Liver (tissue), 9 donors: Measurements from ENCODE around the gene TTC28. TPM values are rescaled to one million over a fixed set of nuclear protein-coding genes. Genes with fewer than 3 reads are reported as not detected.
A peak's percentile ranks its signal among the peaks of the same experiment; 100 is the strongest.

Source experiments
- DNase-seq: peaks from one replicate; pipeline ENCODE4 v3.0.0-alpha.2; 2017; ENCODE audit warnings: low spot score
- H3K27ac ChIP-seq, 2 donors: one replicate each; pipeline ENCODE4 v1.7.0; 2013; ENCODE audit warnings: inconsistent platforms in 2 of 2, low read length in 2 of 2, control low read depth in 1 of 2, low read depth in 1 of 2, mild to moderate bottlenecking in 1 of 2
- H3K27me3 ChIP-seq, 4 donors: one replicate each; pipeline versions ENCODE4 v1.6.1 to v1.7.0; 2013; ENCODE audit warnings: low read length in 3 of 4, inconsistent platforms in 1 of 4, mild to moderate bottlenecking in 1 of 4, moderate library complexity in 1 of 4; ENCODE audit not compliant: control insufficient read depth in 4 of 4, insufficient read depth in 4 of 4
- H3K36me3 ChIP-seq, 4 donors: one replicate each; pipeline versions ENCODE4 v1.6.1 to v1.7.0; 2013; ENCODE audit warnings: low read length in 3 of 4, mild to moderate bottlenecking in 3 of 4, low read depth in 1 of 4, moderate library complexity in 1 of 4; ENCODE audit not compliant: control insufficient read depth in 4 of 4, insufficient read depth in 3 of 4
- H3K4me1 ChIP-seq, 4 donors: one replicate each; pipeline versions ENCODE4 v1.6.1 to v1.7.0; 2013; ENCODE audit warnings: low read length in 3 of 4, mild to moderate bottlenecking in 3 of 4, moderate library complexity in 1 of 4; ENCODE audit not compliant: control insufficient read depth in 4 of 4, insufficient read depth in 4 of 4
- H3K4me3 ChIP-seq, 3 donors: one replicate each; pipeline versions ENCODE4 v1.6.1 to v1.7.0; 2013; ENCODE audit warnings: low read length in 3 of 3, control low read depth in 1 of 3, low read depth in 1 of 3, mild to moderate bottlenecking in 1 of 3
- H3K9ac ChIP-seq, 2 donors: one replicate each; pipeline ENCODE4 v1.7.0; 2013; ENCODE audit warnings: low read length in 2 of 2, mild to moderate bottlenecking in 2 of 2, moderate library complexity in 2 of 2, control low read depth in 1 of 2, low read depth in 1 of 2
- H3K9me3 ChIP-seq, 4 donors: one replicate each; pipeline versions ENCODE4 v1.6.1 to v1.7.0; 2013; ENCODE audit warnings: low read length in 3 of 4; ENCODE audit not compliant: control insufficient read depth in 4 of 4
- CTCF ChIP-seq: fragments of 150-350 bp; IDR thresholded peaks from 2 replicates; pipeline ENCODE4 v1.5.1; 2017; ENCODE audit warnings: improper control_type of control experiment, low read depth, low read length; ENCODE audit not compliant: missing input control
- EGR1 ChIP-seq, 2 donors: IDR thresholded peaks; 2 replicates each; pipeline ENCODE4 v1.6.1; 2016 to 2018; ENCODE audit warnings: antibody characterized with exemption in 2 of 2, low read depth in 2 of 2
- FOXA1 ChIP-seq: IDR thresholded peaks from 2 replicates; pipeline ENCODE4 v1.6.1; 2016; ENCODE audit warnings: antibody characterized with exemption
- FOXA2 ChIP-seq: IDR thresholded peaks from 2 replicates; pipeline ENCODE4 v1.6.1; 2016; ENCODE audit warnings: antibody characterized with exemption
- GABPA ChIP-seq, 2 donors: IDR thresholded peaks in 1 of 2; conservative IDR thresholded peaks in 1 of 2; 2 replicates each; pipeline ENCODE4 v1.6.1; 2016; ENCODE audit warnings: antibody characterized with exemption in 2 of 2, mild to moderate bottlenecking in 1 of 2, moderate library complexity in 1 of 2
- HNF4A ChIP-seq, 2 donors: conservative IDR thresholded peaks; 2 replicates each; pipeline ENCODE4 v1.6.1; 2016; ENCODE audit warnings: antibody characterized with exemption in 2 of 2, mild to moderate bottlenecking in 2 of 2
- HNF4G ChIP-seq: IDR thresholded peaks from 2 replicates; pipeline ENCODE4 v1.6.1; 2016; ENCODE audit warnings: antibody characterized with exemption
- JUND ChIP-seq, 2 donors: IDR thresholded peaks; 2 replicates each; pipeline ENCODE4 v1.6.1; 2016; ENCODE audit warnings: antibody characterized with exemption in 2 of 2
- MAX ChIP-seq: IDR thresholded peaks from 2 replicates; pipeline ENCODE4 v1.6.1; 2016; ENCODE audit warnings: antibody characterized with exemption
- NR2F2 ChIP-seq: IDR thresholded peaks from 2 replicates; pipeline ENCODE4 v1.6.1; 2016; ENCODE audit warnings: antibody characterized with exemption
- RAD21 ChIP-seq, 2 donors: IDR thresholded peaks; 2 replicates each; pipeline ENCODE4 v1.6.1; 2016; ENCODE audit warnings: antibody characterized with exemption in 2 of 2, mild to moderate bottlenecking in 2 of 2
- REST ChIP-seq: IDR thresholded peaks from 2 replicates; pipeline ENCODE4 v1.6.1; 2016; ENCODE audit warnings: antibody characterized with exemption, mild to moderate bottlenecking
- RXRA ChIP-seq, 2 donors: IDR thresholded peaks; 2 replicates each; pipeline ENCODE4 v1.6.1; 2017 to 2018; ENCODE audit warnings: antibody characterized with exemption in 2 of 2, mild to moderate bottlenecking in 1 of 2
- SP1 ChIP-seq: IDR thresholded peaks from 2 replicates; pipeline ENCODE4 v1.6.1; 2018; ENCODE audit warnings: antibody characterized with exemption, mild to moderate bottlenecking
- TAF1 ChIP-seq: conservative IDR thresholded peaks from 2 replicates; pipeline ENCODE4 v1.6.1; 2016; ENCODE audit warnings: antibody characterized with exemption, mild to moderate bottlenecking
- YY1 ChIP-seq: IDR thresholded peaks from 2 replicates; pipeline ENCODE4 v1.6.1; 2016; ENCODE audit warnings: antibody characterized with exemption, mild to moderate bottlenecking
- ZBTB33 ChIP-seq: IDR thresholded peaks from 2 replicates; pipeline ENCODE4 v1.6.1; 2016; ENCODE audit warnings: antibody characterized with exemption
- WGBS: extraction: QIAGEN DNeasy Blood & Tissue Kit; methylation state at CpG from one replicate; pipeline ENCODE4 v1.1.7; 2013; 5-methylcytosine and 5-hydroxymethylcytosine counted together
- polyA plus RNA-seq, 2 donors: library from polyadenylated mRNA; stranded (reverse) in 1 of 2; unstranded in 1 of 2; fragments of 200-250 nt in 1 of 2; fragments of >200 nt in 1 of 2; fragmentation: Nextera tagmentation in 1 of 2; extraction: Ambion mirVana in 1 of 2; gene quantifications; one replicate each; pipeline versions ENCODE4 v1.2.1 to v1.2.3, GENCODE V29; 2013 to 2015
- total RNA-seq, 2 donors: library from RNA; depleted of rRNA; stranded (reverse); fragments of >200 nt; gene quantifications; one replicate each; pipeline ENCODE4 v1.2.3, GENCODE V29; 2014
- donor health status: healthy.
- donor health status: healthy.
- donor health status: healthy.
- donor health status: healthy.
- donor health status: healthy.

The TTC28 gene
- total and polyA plus RNA-seq, 4 donors, result 4.2 to 19.4 (median 5.9) TPM

GRCh38 chr22:28246397-28246796 lies 433.2 kb downstream of the TTC28 start:
- 95% methylated on average over 2 of the region's 2 CpGs for WGBS
- H3K9me3 ChIP-seq, result no peaks in the 10 kb centered on the region
- no peaks in the 10 kb centered on the region for H3K27me3 ChIP-seq
- no peak overlapping the region for H3K9ac ChIP-seq
- H3K36me3 ChIP-seq, result no peaks in the 10 kb centered on the region
- H3K27ac ChIP-seq, result no peak overlapping the region
- DNase-seq, result no peak
- H3K4me3 ChIP-seq, result no peak overlapping the region
- TF ChIP-seq HNF4A (conservative IDR thresholded peaks at IDR 0.05) (no peak), CTCF (no peak)
- H3K4me1 ChIP-seq, result peaks cover 0 to 7% (median under 1%) of the 10 kb centered on the region in 4 donors

- H3K9ac ChIP-seq, result no peak overlapping the region
- no peak overlapping the region for H3K4me3 ChIP-seq
- no peak for DNase-seq
- peaks cover 0 to 7% (median 1%) of the 10 kb centered on the region in 4 donors for H3K4me1 ChIP-seq
- H3K36me3 ChIP-seq, result no peaks in the 10 kb centered on the region
- 58% methylated on average over 5 of the region's 5 CpGs for WGBS
- H3K9me3 ChIP-seq, result no peaks in the 10 kb centered on the region
- no peaks in the 10 kb centered on the region for H3K27me3 ChIP-seq
- TF ChIP-seq NR2F2 (no peak), GABPA (IDR thresholded peaks at IDR 0.05 in 1 of 2, conservative IDR thresholded peaks at IDR 0.05 in 1 of 2) (no peak), JUND (IDR thresholded peaks at IDR 0.05) (peak; percentile 84 to 86), ZBTB33 (no peak), RXRA (IDR thresholded peaks at IDR 0.05) (peak; percentile 48 to 67), SP1 (peak; percentile 24), HNF4A (conservative IDR thresholded peaks at IDR 0.05) (peak; percentile 32 to 50), TAF1 (no peak), FOXA2 (peak; percentile 5), REST (no peak), RAD21 (IDR thresholded peaks at IDR 0.05) (peak in 1 of 2 donors; percentile 21), HNF4G (no peak), EGR1 (IDR thresholded peaks at IDR 0.05; ENCODE audit: low read depth in 2 of 2) (no peak), MAX (no peak), FOXA1 (no peak), YY1 (peak; percentile 25)
- no peak overlapping the region for H3K27ac ChIP-seq
These were observed 433.9 kb downstream of the TTC28 start for GRCh38 chr22:28245579-28246224.
